Measurements from ENCODE around the gene FGG.

FGG gene

GRCh38 chr4:154585369-154586018 lies 27.0 kb downstream of the FGG start:
- ChIA-PET POLR2A (no interaction called here), CTCF (no interaction called here)
- Histone ChIP-seq H3K9me3 (ENCODE audit: control insufficient read depth, insufficient read depth, low read depth, low read length) (no peaks in the 10 kb centered on the region), H3K36me3 (ENCODE audit: control insufficient read depth in 2 of 2, insufficient read depth in 1 of 2, low read length in 2 of 2) (no peaks in the 10 kb centered on the region), H3K4me3 (ENCODE audit: low read depth, low read length) (no peak overlapping the region), H3K27ac (ENCODE audit: extremely low read depth, low read depth, low read length) (no peak overlapping the region), H3K4me1 (ENCODE audit: control insufficient read depth, insufficient read depth, low read length) (no peaks in the 10 kb centered on the region)
- TF ChIP-seq ZNF341 (tag by site-specific recombination; IDR thresholded peaks at IDR 0.05; ENCODE audit: low read depth) (no peak), ZSCAN5A (tag by site-specific recombination; IDR thresholded peaks at IDR 0.05) (no peak), ZNF530 (tag by site-specific recombination; IDR thresholded peaks at IDR 0.05; ENCODE audit: low read depth) (no peak), ZNF354C (tag by site-specific recombination; IDR thresholded peaks at IDR 0.05; ENCODE audit: borderline replicate concordance, low read depth) (no peak), ZNF175 (tag by site-specific recombination; IDR thresholded peaks at IDR 0.05) (no peak), REST (tag by site-specific recombination; IDR thresholded peaks at IDR 0.05) (no peak), ZNF311 (tag by site-specific recombination; IDR thresholded peaks at IDR 0.05; ENCODE audit: borderline replicate concordance) (no peak), ZSCAN23 (tag by site-specific recombination; IDR thresholded peaks at IDR 0.05) (no peak), ZNF37A (tag by site-specific recombination; IDR thresholded peaks at IDR 0.05) (no peak), ZNF274 (IDR thresholded peaks at IDR 0.05; ENCODE audit: low read length) (no peak), ZNF274 (tag by site-specific recombination; IDR thresholded peaks at IDR 0.05; ENCODE audit: borderline replicate concordance) (no peak), ZNF239 (tag by site-specific recombination; IDR thresholded peaks at IDR 0.05) (no peak), BCL11B (tag by site-specific recombination; IDR thresholded peaks at IDR 0.05; ENCODE audit: low read depth) (no peak), ZNF548 (tag by site-specific recombination; IDR thresholded peaks at IDR 0.05) (no peak), MEIS1 (CRISPR knock-in tag; IDR thresholded peaks at IDR 0.05; ENCODE audit: borderline replicate concordance) (no peak), ZNF394 (tag by site-specific recombination; IDR thresholded peaks at IDR 0.05; ENCODE audit: borderline replicate concordance) (no peak), ZNF837 (tag by site-specific recombination; IDR thresholded peaks at IDR 0.05) (no peak), ZNF658 (tag by site-specific recombination; IDR thresholded peaks at IDR 0.05) (no peak)
- TF ChIP-seq, protein P1, sequence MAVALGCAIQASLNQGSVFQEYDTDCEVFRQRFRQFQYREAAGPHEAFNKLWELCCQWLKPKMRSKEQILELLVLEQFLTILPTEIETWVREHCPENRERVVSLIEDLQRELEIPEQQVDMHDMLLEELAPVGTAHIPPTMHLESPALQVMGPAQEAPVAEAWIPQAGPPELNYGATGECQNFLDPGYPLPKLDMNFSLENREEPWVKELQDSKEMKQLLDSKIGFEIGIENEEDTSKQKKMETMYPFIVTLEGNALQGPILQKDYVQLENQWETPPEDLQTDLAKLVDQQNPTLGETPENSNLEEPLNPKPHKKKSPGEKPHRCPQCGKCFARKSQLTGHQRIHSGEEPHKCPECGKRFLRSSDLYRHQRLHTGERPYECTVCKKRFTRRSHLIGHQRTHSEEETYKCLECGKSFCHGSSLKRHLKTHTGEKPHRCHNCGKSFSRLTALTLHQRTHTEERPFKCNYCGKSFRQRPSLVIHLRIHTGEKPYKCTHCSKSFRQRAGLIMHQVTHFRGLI (tag by site-specific recombination; IDR thresholded peaks at IDR 0.05), result no peak

DNA sequence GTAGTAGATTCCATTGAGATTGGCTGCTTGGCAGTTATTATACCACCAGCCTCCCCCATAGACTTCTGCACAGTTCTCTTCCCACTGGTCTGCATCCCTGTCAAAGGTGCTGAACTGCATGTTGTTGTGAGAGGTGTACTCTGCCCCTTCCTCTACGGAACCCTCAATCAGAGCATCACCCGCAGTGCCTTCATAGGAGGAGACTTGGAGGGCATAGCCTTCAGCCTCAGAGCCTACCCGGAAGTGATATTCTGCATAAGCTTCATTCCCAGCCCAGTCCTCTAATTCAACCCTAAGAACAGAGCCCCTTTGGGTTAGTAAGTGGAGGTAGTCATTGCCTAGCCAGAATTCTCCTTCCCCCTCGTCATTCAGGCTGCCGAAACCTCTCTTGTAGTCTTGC lies 28.2 kb downstream of the FGG start:
- ChIA-PET CTCF (interaction anchor here (0.6 kb wide), 1 partner anchor 442 kb away, joined by 4 read pairs; no protein-coding TSS in a partner anchor), POLR2A (no interaction called here)
- H3K27ac ChIP-seq (ENCODE audit: extremely low read depth, low read depth, low read length), result no peak overlapping the region
- H3K4me3 ChIP-seq (ENCODE audit: low read depth, low read length), result no peak overlapping the region
- H3K36me3 ChIP-seq (ENCODE audit: control insufficient read depth in 2 of 2, insufficient read depth in 1 of 2, low read length in 2 of 2), result no peaks in the 10 kb centered on the region
- TF ChIP-seq ZNF335 (tag by site-specific recombination; conservative IDR thresholded peaks at IDR 0.05) (no peak), ZNF2 (tag by site-specific recombination; IDR thresholded peaks at IDR 0.05) (no peak)
- no peaks in the 10 kb centered on the region for H3K9me3 ChIP-seq (ENCODE audit: control insufficient read depth, insufficient read depth, low read depth, low read length)
- H3K4me1 ChIP-seq (ENCODE audit: control insufficient read depth, insufficient read depth, low read length), result no peaks in the 10 kb centered on the region

All from HEK293 (cell line).